CMK (cell line): ENCODE data around the gene OXSR1.

Experiments
- DNase-seq: peaks from one replicate; pipeline ENCODE4 v3.0.0-alpha.2; 2010; ENCODE audit warnings: low read depth

Gene OXSR1

GRCh38 chr3:38167591-38167990 is 2.3 kb downstream of the OXSR1 start:
- no peak for DNase-seq

GRCh38 chr3:38168151-38169026 is 3.1 kb downstream of the OXSR1 start:
- DNase-seq: no peak

DNA sequence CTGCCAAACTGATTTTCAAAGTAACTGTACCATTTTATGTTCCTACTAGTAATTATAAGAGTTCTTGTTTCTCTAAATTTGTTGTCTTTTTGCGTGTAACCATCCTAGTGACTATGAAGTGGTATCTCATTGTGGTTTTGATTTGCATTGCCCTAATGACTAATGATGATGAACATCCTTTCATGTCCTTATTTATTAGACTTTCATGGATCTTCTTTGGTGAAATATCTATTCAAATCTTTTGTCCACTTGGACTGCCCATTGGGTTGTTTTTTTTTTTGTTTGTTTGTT is 3.6 kb downstream of the OXSR1 start:
- no peak for DNase-seq

GRCh38 chr3:38170722-38171121 is 5.4 kb downstream of the OXSR1 start:
- DNase-seq: no peak

DNA sequence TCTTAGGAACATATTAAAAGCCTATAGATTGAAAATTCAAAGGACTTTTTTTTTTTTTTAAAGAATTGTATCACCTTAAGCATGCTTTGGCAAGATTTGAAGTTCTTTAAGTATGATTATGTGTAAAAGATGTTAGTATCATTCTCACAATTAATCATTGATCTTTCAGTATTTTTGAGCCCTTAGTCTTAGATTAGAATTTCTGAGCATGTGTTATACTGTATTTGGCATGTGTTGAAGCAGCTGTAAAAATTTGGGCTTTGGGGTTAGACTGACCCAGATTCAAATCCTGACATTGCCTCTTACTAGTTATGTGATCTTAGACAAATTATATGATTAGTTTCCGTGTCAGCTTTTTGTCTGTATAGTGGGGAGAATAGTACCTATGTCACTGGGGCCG is 6.3 kb downstream of the OXSR1 start:
- no peak for DNase-seq

DNA sequence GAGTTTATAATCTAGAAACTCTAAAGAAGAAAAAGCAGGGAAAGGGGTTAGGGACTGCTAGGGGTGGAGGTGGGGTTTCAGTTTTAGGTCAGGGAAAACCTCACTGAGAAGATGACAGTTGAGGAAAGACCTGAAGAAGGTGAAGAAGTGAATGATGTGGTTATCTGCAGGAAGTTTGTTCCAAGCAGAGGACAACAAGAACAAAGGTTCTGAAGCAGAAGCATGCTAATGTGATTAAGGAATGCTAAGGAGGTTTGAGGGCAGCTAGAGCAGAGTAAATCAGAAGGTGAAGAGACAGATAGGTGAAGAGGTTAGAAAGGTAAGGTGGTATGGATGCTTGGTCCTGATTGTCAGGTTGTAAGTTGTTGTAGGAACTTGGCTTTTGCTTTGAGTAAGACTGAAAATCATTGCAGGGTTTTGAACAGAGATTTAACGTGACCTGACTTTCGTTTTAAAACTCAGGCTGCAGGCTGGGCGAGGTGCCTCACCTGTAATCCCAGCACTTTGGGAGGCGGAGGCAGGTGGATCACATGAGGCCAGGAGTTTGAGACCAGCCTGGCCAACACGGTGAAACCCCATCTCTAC is 8.6 kb downstream of the OXSR1 start:
- no peak for DNase-seq

DNA sequence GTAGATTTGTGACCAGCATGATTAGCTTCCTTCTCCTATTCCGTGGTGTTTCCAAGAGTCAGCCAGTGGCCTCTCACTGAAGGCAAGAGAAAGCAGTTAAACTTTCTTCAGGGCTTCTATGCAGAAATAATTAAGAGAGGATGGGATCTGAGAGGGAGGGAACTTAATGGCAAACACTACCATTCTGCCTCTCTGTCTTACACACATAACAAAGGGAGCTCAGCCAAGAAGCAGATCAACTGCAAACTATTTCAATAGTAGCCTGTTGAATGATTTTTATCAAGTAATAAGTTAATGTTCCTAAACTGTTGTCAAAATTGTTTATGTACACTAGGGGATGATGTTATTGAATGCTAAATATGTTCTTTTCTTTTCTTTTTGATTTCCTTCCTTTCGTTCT is 11.8 kb downstream of the OXSR1 start:
- no peak for DNase-seq

DNA sequence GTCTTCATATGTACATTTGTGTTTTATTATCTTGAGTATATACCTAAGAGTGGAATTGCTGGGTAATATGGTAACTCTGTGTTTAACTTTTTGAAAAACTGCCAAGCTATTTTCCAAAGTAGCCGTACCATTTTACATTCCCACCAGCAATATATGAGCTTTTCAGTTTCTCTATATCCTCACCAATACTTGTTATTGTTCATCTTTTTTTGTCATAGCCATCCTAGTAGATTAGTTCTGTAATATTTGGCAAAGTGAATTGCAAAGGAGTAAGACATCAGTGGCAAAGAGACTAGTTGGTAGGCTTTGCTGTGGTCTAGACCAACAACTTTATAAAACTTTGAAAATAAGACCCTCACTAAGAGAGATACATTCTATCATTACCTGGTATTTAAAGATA is 21.4 kb downstream of the OXSR1 start:
- DNase-seq: no peak

GRCh38 chr3:38190481-38190881 is 25.1 kb downstream of the OXSR1 start:
- no peak for DNase-seq

GRCh38 chr3:38202931-38203330 is 37.6 kb downstream of the OXSR1 start:
- peak; percentile 69 for DNase-seq

- DNase-seq: no peak
Measured at GRCh38 chr3:38203690-38204089, 38.4 kb downstream of the OXSR1 start.

DNA sequence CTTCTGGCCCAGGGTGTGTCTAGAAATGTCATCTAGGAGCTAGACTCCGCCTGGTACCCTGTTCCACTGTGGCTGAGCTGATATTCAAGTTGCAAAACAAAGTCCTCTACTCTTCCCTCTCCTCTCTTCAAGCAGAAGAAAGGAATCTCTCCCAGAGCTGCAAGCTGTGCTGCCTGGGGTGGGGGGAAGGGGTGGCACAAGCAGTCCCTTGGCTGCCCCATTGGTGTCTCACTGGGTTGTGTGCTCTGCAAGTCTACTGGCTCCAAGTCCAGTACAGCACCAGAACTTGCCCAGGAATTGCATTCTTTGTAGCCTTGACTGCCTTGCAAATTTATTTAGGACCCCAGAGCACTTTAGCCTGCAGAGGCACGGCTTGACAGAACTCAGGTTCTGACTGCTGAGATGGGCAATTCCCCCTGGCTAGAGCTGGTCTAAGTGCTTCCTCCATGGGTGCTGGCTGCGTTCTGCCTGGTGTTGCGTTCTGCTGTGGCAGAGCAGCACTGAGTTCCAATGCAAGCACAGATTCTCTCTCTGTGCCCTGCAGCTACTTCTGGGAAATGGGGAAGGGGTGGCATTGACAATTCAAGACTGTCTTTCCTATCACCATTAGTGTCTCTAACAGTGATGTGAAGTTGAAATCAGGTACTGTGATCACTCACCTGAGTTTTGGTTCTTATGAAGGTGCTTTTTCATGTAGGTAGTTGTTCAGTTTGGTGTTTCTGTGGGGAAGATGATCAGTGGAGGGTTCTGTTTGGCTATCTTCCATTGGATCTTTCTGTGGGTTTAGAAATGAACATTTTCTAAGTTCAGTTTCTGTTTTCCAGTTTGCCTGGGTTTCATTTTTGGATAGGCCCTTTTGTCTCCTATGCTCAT is 39.5 kb downstream of the OXSR1 start:
- no peak for DNase-seq

- DNase-seq: no peak
Measured at GRCh38 chr3:38205472-38205805, 40.1 kb downstream of the OXSR1 start.

DNA sequence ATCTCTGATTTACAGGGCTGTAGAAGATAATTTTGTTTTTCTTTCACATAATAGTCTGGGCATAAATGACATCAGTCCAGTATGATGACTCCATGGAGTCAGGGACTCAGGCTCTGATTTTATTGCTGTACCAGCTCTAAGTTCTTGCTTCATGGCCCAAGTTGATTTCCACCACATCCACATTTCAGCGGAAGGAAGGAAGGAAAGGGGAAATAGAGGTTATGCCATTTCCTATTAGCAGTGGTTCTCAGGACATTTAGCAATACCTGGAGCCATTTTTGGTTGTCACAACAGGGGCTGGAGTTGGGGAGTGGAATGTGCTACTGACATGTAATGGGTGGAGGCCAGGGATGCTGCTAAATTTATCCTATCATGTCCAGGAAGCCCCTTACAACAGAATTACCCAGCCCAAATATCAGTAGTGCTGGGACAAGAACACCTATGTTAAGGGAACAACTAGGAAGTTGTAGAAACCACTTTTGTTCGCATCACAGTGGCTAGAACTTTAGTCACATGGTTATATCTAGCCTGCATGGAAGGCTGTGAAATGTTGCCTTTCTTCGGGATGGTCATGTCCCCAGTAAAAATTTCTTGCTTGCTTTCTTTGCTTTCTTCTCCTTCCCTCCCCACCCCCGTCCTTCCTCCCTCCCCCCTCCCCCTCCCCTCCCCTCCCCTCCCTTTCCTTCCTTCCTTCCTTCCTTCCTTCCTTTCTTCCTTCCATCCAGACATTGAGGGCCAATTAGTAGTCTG is 42.1 kb downstream of the OXSR1 start:
- DNase-seq: no peak

DNA sequence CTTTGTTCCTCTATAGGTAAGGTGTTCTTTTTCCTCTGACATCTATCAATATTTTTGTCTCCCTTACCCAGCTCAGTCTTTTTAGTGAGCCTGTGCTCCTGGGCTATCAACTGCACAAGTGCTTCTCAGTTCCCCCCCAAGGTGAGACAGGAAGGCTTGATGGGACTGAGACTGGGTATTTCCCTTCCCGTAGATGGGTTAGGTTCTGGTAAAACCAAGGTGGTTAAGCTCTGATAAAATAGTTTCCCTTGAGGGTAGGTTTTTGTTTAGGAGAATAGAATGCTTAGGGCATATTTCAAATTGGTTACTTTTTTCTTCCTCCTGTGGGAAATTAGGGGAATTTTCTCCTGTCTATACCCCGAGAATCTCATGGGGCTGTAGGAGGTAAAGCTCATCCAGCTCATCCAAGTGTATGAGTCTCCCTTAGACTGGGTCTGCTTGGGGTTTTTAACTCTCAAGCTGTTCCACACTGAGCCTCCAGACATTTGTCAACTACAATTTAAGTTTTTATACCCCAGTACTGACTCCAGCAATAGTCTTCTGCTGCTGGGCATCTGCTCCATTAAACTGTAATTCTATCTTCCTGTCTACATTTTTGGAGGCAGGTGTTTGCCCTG is 44.9 kb downstream of the OXSR1 start:
- DNase-seq: no peak

DNA sequence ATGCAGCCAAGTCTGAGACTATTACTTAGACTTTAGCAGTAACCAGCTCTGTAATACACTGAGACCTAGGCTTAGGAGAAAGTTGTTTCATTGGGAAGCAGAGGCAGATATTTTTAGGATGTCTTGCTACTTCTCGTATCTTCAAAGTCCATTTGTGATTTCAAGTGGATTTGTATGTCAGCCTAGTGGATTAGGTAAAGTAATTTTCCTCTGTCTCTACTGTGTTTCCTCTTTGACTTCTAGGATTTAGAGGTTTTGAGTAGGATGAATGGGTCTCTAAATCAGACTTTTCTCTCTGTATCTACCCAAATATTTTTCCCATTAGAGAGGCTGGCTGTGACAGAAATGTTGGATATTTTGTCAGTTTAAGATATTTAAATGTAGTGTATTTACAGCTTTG is 46.8 kb downstream of the OXSR1 start:
- no peak for DNase-seq

DNA sequence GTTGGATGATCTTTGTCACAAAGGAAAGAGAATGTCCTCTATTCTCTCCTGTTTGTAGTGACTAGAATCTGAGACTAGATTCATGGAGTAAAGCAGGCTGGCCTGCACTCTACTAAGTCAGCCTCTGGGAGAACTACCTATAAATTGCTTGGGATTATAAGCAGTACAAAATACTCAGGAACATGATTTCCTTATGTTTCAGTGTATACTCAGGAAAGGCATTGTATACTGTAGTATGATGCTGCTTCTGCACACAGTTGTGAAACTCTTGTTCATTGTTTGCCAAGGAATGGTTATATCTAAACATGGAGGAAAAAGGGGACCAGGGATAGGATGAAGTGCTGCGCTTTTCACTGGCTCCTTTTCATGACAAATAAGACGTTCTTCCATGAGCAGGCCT is 49.2 kb downstream of the OXSR1 start:
- no peak for DNase-seq

DNA sequence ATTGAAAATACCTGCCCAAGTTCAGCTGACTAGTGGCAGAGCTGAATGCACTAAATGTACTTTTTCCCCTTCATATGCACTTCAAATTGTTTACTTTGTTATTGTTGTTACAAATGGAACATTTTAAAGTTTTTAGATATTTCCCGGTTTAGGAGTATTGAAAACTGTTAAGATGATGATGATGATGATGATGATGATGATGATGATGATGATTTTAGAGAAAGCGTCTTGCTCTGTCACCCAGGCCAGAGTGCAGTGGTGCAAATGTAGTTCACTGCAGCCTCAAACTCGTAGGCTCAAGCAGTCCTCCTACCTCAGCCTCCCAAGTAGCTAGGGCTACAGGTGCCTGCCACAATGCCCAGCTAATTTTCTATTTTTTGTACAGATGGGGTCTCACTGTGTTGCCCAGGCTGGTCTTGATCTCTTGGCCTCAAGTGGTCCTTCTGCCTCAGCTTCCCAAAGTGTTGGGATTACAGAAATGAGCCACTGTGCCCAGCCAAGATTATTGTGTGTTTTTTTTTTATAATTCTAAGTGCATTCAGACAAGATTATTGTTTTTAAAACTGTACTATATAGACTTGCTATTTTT is 54.4 kb downstream of the OXSR1 start:
- DNase-seq: no peak

GRCh38 chr3:38221005-38221404 is 55.7 kb downstream of the OXSR1 start:
- DNase-seq: no peak

- peak; percentile 73 for DNase-seq
Measured at GRCh38 chr3:38222032-38222634, 56.8 kb downstream of the OXSR1 start.

GRCh38 chr3:38224357-38224756 is 59.0 kb downstream of the OXSR1 start:
- DNase-seq: no peak
